T47D (cell line): ENCODE measurements around the gene TRPT1.

ENCODE experiments used
- DNase-seq, 2 experiments: peaks; one replicate each; pipeline versions ENCODE4 v3.0.0 to v3.0.0-alpha.2; 2011 to 2012; ENCODE audit warnings: low read depth in 1 of 2, low spot score in 1 of 2
- JUND ChIP-seq: IDR thresholded peaks from 2 replicates; pipeline ENCODE4 v1.6.1; 2012; ENCODE audit warnings: low read depth
- in situ Hi-C: cut with HindIII; loops from 2 replicates; pipeline ENCODE4 v1.10.0; 2016; ENCODE audit warnings: low sequenced_read_pairs, low pct_unique_long_range_greater_than_20kb

TRPT1 gene

DNA sequence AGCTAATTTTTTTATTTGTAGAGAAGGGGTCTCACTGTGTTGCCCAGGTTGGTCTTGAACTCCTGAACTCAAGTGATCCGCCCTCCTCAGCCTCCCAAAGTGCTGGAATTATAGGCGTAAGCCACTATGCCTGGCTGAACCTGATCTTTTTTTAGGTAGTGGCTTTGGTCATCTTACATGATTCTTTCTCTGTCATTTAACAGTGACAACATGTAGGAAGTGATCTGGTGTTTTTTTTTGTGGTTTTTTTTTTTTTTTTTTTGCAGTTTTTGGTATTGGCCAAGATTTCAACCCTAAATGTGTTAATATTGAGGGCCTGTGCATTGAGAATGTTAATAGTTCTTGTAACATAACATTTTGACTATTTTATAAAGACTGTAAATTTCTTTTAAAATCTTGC, 27.5 kb downstream of the TRPT1 start:
- TF ChIP-seq JUND = no peak
- DNase-seq = no peak
- in situ Hi-C loops = no loop called here

DNA sequence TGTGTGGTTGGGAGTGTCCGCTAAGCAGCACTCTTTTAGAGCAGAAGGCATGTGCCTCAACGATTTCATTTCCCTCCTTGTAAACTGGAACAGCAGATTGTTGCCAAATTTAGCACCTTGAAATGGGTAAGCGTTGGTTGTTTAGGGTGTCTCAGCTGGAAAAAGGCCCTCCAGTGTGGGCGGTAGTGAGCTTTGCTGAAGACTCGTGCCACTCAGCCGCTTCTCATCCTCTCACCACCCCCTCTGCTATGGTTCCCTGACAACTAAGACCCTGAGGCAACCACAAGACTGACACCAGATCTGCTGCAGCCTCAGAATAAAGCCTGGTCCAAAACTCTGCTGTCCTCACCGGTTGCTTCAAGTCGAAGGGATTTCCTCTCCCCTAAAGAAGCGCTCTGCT, 29.4 kb downstream of the TRPT1 start:
- no peak for DNase-seq
- in situ Hi-C loops = no loop called here
- no peak for TF ChIP-seq JUND

DNA sequence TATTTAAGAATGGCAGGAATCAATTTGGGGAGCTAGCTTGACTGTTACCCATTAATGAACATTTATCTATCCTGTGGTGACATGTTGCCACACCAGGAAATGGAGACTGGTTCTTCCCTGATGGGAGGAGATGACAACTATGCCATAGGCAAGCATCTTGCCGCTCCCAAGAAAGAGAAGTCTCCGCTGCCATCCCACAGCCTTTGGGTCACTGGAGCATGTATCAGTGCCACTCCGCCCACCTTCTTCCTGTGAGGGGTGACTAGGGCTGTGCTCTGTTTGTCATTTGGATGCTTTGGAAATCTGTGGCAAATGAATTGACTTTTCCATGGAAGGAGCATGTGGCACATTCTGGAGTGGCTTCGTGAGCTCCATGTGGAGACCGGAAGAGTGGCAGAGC, 33.6 kb downstream of the TRPT1 start:
- DNase-seq = no peak
- in situ Hi-C loops = no loop called here
- TF ChIP-seq JUND = no peak

DNA sequence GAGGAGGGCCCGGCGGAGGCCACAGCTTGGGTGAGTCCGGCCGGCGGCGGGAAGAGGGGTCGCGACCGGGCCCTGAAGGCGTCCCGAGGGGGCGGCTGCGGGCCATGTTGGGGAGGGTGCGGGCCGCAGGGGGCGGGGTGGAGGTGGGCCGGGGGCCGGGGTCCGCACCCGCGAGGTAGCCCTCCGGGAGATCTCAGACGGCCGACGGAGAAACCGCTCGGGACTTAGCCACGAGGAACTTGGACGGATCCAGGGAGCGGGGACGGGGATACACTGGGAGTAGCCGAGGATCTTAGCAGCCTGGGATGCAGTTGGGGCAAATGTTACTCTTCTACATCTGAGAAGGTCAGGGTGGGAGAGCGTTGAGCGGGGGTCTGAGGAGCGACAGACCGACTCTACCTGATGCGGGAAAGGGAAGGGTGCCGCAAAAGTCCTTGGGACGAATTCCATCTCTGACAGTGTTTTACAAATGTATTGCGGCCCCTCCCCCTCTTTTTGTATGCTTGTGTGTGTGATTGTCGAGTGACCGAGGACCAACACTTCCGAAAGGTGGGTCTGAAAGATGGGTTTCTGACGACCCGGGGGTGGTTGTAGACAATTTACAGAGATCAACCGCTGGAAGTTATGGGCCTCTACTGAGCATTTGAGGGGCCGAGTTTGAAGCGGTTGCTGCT, 39.4 kb downstream of the TRPT1 start:
- in situ Hi-C loops = no loop called here
- peak in 1 of 2 experiments; percentile 38 for DNase-seq
- no peak for TF ChIP-seq JUND

DNA sequence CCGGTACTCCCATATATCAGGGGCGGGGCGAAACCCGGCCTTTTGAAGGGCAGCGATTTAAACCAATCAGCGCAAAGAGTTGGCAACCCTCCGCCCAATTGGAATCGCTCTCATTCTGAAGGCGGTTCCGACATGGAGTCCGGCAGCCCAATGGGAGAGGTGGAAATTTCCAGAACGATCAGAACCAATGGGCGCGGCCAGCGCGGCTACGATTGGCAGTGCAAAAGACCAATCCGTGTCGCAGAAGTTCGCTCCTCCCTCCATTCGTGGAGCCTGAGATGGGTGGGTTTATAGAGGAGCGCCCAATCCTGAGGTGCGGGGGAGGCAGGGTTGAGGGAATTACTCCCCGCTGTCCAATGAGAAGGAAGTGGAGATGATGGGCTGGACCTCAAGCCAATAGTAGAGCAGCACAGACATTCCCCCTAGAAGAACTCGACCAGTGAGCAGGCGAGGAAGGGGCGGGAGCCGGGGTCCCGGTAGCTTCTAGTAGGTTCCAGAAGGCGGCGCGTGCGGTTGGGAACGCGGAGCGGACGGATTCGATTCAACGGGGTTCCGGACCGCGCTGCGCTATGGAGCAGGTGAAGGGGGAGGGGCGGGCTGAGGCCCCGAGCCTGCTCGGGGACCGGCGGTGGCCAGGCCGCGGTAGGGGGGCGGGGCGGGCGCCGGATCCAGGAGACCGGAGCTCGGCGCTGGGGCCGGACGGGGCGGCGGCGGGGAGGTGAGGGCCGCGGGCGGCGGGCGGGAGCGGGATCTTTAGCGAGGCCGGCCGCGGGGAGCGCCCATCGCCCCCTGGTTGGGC, 40.1 kb downstream of the TRPT1 start, which contains the start of gene STIP1:
Gene STIP1 (plus strand): TSS at position 479 of the 799 bp plus-strand sequence. CDS start 91 bp downstream, at position 570.
- in situ Hi-C loops = no loop called here
- no peak for TF ChIP-seq JUND
- peak; percentile 99 to 100 for DNase-seq

DNA sequence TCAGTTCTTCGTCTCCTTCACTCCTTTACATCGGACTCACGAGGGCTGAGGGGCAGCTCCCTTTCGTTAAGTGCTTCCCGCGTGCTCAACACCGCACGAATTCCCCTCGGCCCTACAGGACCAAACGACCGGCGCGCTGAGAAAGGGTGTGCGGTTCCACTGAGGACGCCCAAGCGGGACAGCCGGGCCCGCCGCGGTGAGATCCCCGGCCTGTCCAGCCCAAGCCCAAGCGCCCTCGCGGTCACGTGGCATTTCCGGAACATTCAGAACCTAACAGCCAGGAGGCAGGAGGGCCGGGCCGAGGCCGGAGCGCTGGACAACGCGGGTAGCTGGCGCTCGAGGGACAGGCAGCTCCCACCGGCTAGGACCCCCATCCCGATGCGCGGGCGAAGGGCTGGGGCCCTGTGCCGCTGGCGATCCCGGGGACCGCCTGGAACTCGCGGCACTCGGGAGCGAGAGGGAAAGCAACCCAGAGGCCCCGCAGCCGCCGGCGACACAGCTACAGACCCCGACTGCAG, 40.8 kb downstream of the TRPT1 start:
- TF ChIP-seq JUND = no peak
- peak; percentile 45 to 86 for DNase-seq
- in situ Hi-C loops = no loop called here

DNA sequence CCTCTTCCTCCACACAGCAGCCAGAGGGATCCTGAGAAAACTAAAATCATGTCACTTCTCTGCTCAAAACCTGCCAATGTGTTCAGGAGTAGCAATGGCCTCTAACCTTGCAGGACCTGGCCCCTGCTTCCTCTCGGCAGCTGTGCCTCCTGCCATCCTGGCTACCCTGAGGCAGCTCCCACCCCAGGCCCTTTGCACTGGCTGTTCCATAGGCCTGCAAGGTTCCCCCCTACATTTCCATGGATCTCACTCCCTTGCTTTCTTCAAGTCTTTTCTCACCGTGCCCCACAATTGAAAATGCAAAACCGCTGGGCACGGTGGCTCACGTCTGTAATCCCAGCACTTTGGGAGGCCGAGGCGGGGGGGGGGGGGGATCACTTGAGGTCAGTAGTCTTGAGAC, 42.1 kb downstream of the TRPT1 start:
- no peak for TF ChIP-seq JUND
- in situ Hi-C loops = no loop called here
- no peak for DNase-seq

DNA sequence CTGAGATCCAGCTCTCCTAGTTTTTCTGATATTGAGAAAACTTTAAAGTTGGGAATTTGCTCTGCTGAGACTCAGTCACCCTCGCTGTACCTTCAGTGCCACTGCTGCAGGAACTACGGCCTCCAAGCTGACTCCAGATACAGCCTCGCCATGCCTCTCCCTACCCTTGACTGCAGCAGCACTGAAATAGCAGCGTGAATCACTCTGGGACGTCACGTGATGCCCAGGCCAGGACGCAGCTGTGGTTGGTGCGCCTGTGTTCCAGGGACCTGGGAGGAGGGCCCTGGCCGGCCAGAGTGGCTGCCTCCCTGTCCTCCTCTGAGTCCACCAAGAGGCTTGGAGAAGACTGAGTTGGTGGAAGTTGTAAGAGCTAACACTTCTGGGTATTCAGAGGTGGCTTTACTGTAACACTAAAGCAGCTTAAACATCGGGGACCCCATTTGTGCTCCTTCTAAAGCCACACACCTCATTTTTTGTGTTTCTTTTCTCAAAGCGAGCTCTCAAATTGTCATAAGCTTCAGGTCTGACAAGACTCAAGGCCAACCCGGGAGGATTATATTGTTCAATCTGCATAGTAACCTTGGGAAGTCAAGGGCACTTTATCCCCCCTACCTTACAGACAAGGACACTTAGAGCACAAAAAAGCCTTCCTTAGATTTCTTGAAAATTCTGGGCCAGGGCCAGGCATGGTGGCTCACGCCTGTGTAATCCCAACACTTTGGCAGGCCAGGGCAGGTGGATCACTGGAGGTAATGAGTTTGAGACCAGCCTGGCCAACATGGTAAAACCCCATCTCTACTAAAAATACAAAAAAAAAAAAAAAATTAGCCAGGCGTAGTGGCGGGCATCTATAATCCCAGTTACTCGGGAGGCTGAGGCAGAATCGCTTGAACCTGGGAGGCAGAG, 44.2 kb downstream of the TRPT1 start:
- in situ Hi-C loops = no loop called here
- peak; percentile 76 to 89 for DNase-seq
- TF ChIP-seq JUND = no peak

DNA sequence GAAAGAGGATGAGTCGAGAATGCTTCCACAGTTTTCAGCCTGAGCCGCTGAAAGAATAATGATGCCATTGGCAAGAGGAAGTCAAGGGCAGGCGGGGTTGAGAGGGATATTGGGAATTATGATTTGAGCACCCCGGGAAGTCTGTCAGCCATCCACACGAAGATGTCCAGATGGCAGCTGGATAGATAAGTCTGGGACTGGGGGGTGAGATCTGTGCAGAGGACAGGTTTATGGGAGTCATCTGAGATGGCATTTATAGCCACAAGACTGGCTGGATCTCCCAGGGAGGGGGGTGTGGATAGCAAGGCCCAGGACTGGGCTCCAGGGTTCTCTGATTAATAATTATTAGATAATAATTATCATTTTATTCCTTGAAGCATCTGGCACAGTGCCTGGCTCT, 45.1 kb downstream of the TRPT1 start:
- no peak for DNase-seq
- no peak for TF ChIP-seq JUND
- in situ Hi-C loops = no loop called here

DNA sequence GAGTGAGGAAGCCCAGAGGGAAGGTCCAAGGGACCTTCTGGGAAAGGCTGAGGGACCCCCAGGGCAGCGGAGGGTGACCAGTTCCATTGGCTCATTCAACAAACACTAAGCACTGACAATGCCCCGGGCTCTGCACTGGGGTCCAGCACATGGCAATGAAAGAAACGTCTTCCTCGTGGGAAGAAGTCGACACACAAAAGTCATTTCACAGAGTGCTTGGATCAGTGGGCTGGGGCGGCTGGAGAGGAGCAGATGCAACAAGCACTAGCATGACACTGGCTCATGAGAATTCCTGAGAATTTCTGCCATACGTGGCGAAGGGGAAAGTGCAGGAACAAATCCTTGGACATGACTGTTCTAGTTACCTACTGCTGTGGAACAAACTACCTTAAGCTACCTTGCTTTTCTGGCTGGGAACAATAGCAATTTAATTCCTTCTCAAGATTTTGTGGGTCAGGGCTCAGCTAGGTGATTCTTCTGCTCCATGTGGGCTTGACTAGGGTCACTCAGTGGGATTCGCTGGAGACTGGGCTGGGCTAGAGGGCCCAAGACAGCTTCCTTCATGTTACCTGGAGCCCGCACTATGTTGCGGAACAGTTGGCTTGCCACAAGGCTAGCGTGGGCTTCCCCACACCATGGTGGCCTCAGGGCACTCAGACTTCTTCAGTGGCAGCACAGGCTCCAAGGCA, 46.9 kb downstream of the TRPT1 start:
- no peak for TF ChIP-seq JUND
- DNase-seq = no peak
- in situ Hi-C loops = no loop called here

DNA sequence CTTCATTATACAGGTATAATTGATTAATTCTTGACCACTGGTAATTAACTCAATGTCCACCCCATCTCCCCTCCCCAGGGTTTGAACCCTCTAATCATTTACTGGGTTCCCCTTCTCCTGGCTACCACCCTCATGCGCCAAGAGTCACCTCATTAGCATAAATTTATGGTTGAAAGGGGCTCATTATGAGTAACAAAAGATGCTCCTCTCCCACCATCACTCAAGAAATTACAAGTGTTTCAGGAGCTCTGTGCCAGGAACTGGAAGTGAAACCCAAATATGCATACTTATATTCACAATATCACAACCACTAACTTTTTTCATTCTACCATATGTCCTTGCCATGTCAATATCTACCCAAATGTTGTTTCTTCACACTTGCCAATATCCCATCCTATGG, 47.8 kb downstream of the TRPT1 start:
- no peak for DNase-seq
- TF ChIP-seq JUND = no peak
- in situ Hi-C loops = no loop called here

DNA sequence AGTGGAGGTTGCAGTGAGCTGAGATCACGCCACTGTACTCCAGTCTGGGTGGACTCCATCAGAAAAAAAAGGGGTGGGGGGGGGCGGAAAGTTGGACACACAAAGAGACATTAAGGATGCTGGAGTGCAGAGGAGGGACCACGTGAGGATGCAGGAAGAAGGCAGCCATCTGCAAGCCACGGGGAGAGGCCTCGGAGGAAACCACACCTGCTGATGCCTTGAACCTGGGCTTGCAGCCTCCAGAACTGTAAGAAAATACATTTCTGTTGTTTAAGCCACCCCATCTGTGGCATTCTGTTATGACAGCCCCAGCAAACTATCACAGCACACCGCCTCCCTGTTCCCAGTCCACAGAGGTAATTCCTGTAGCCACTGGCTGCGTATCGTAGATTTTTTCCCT, 49.2 kb downstream of the TRPT1 start:
- in situ Hi-C loops = no loop called here
- TF ChIP-seq JUND = no peak
- no peak for DNase-seq
